Adipocyte (in vitro differentiated cells): Measurements from ENCODE around the gene THYN1.

Source experiments
- DNase-seq: peaks from one replicate; pipeline ENCODE4 v3.0.0-alpha.2; 2015; ENCODE audit warnings: low read depth
- H3K27me3 ChIP-seq: replicated peaks from 2 replicates; pipeline ENCODE4 v1.7.0; 2013; ENCODE audit warnings: mild to moderate bottlenecking, low read length, moderate library complexity; ENCODE audit not compliant: control insufficient read depth, insufficient read depth
- H3K36me3 ChIP-seq: 2 replicates; pipeline ENCODE4 v1.7.0; 2013; ENCODE audit warnings: low read length, mild to moderate bottlenecking, moderate library complexity; ENCODE audit not compliant: control insufficient read depth, insufficient read depth, severe bottlenecking
- H3K4me1 ChIP-seq: 2 replicates; pipeline ENCODE4 v1.7.0; 2013; ENCODE audit warnings: mild to moderate bottlenecking, low read length, moderate library complexity; ENCODE audit not compliant: control insufficient read depth, insufficient read depth
- H3K4me3 ChIP-seq: 2 replicates; pipeline ENCODE4 v1.7.0; 2013; ENCODE audit warnings: mild to moderate bottlenecking, low read length, moderate library complexity
- H3K9ac ChIP-seq: 2 replicates; pipeline ENCODE4 v1.7.0; 2013; ENCODE audit warnings: mild to moderate bottlenecking, low read length, moderate library complexity
- H3K9me3 ChIP-seq: 2 replicates; pipeline ENCODE4 v1.7.0; 2013; ENCODE audit warnings: mild to moderate bottlenecking, low read length, moderate library complexity; ENCODE audit not compliant: control insufficient read depth

The THYN1 gene

GRCh38 chr11:134230339-134230738 is 22.8 kb downstream of the THYN1 start:
- Histone ChIP-seq H3K4me3 (no peak overlapping the region), H3K27me3 (no peaks in the 10 kb centered on the region), H3K36me3 (peaks cover 5% of the 10 kb centered on the region), H3K9ac (no peak overlapping the region), H3K4me1 (peaks cover 22% of the 10 kb centered on the region), H3K9me3 (no peaks in the 10 kb centered on the region)
- DNase-seq: no peak

- DNase-seq: peak; percentile 3
- peaks cover 22% of the 10 kb centered on the region for H3K4me1 ChIP-seq
- H3K9me3 ChIP-seq: no peaks in the 10 kb centered on the region
- H3K27me3 ChIP-seq: no peaks in the 10 kb centered on the region
- H3K4me3 ChIP-seq: no peak overlapping the region
- peaks cover 3% of the 10 kb centered on the region for H3K36me3 ChIP-seq
- H3K9ac ChIP-seq: no peak overlapping the region
Observed at GRCh38 chr11:134229126-134229790, 23.9 kb downstream of the THYN1 start.

- peak; percentile 54 for DNase-seq
- no peak overlapping the region for H3K9ac ChIP-seq
- peaks cover 22% of the 10 kb centered on the region for H3K4me1 ChIP-seq
- H3K27me3 ChIP-seq: no peaks in the 10 kb centered on the region
- no peaks in the 10 kb centered on the region for H3K9me3 ChIP-seq
- no peak overlapping the region for H3K4me3 ChIP-seq
- H3K36me3 ChIP-seq: peaks cover 3% of the 10 kb centered on the region
Observed at GRCh38 chr11:134228625-134229024, 24.5 kb downstream of the THYN1 start.

DNA sequence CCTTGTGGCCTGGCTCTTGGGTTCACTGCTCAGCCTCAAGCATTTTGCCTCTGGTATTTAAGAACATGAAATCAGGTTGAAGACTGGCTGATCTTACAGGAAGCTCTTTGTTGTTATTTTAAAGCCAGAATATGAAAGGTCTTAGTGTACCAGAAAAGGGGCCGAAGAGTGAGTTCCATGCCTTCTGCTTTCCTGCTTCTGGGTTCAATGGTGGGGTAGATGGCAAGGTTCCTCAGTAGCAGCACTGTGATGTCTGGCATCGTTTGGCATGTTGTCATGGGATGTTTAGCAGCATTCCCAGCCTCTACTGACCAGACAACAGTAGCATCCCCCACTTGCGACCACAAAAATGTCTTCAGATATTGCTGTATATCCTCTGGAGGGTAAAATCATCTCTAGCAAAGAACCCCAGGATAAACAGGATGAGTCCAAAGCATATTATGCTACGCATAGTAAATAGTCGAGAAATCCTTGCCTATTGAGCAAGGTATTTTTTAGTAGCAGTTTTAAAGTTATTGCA is 26.3 kb downstream of the THYN1 start:
- no peak overlapping the region for H3K9ac ChIP-seq
- H3K4me1 ChIP-seq: peaks cover 30% of the 10 kb centered on the region
- peak overlapping the region; percentile 97 for H3K4me3 ChIP-seq
- no peaks in the 10 kb centered on the region for H3K9me3 ChIP-seq
- peaks cover 3% of the 10 kb centered on the region for H3K36me3 ChIP-seq
- no peak for DNase-seq
- no peaks in the 10 kb centered on the region for H3K27me3 ChIP-seq

DNA sequence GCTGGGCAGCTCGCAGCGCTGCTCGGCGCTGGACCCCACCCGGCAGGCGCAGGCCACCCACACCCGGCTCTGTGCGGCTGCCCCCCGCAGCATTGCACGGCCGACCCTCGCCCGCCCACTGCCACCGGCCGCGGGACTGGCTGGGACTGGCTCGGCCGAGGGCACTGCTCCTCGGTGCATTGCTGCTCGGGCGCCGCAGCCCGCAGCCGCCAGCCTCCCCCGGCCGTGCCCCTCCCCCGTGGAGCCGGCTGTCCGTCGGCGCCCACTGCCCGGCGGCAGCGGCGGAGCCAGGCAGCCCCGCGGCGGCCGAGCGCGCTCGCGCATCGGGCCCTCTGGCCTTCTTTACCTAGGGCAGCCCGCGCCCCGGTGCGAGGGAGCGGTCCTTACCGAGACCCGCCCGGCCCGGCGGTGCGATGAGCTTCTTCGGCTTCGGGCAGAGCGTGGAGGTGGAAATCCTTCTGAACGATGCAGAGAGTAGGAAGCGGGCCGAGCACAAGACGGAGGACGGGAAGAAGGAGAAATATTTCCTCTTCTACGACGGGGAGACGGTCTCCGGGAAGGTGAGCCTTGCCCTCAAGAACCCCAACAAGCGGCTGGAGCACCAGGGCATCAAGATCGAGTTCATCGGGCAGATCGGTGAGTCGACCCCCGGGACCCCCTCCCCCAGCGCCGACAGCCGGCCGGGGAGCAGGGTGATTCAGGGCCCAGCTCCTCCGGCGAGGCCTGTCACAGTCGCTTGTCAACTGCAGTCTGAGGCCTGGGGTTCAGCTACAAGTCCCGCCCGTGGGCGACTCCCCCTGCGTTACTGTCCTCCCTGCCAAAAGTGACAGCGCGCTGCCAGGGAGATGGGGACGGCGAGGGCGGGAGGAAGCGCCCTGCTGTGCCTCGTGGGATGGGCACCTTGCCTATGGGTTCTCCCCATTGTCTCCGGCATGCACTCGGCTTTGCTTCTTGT is 28.2 kb downstream of the THYN1 start:
- Histone ChIP-seq H3K9ac (peak overlapping the region; percentile 94), H3K36me3 (peaks cover 4% of the 10 kb centered on the region), H3K4me1 (peaks cover 30% of the 10 kb centered on the region), H3K9me3 (no peaks in the 10 kb centered on the region), H3K4me3 (peak overlapping the region; percentile 97), H3K27me3 (no peaks in the 10 kb centered on the region)
- DNase-seq: peak; percentile 68

GRCh38 chr11:134223836-134224709 is 29.1 kb downstream of the THYN1 start, which contains the start of the genes NCAPD3 and VPS26B:
NCAPD3 (minus strand) TSS chr11:134223967; CDS start chr11:134223926, 41 bp downstream.
VPS26B (plus strand) TSS chr11:134224671; CDS start chr11:134225123, 452 bp downstream.
- Histone ChIP-seq H3K4me3 (peak within 1 kb of the TSS; percentile 97), H3K9ac (peak within 1 kb of the TSS; percentile 94), H3K27me3 (no peaks in the 10 kb centered on the region), H3K9me3 (no peaks in the 10 kb centered on the region), H3K4me1 (peaks cover 26% of the 10 kb centered on the region), H3K36me3 (peaks cover 10% of the 10 kb centered on the region)
- peak; percentile 99 for DNase-seq

GRCh38 chr11:134223121-134223520 is 30.0 kb downstream of the THYN1 start:
- DNase-seq: no peak
- peaks cover 15% of the 10 kb centered on the region for H3K36me3 ChIP-seq
- no peaks in the 10 kb centered on the region for H3K27me3 ChIP-seq
- H3K4me3 ChIP-seq: peak overlapping the region; percentile 97
- peaks cover 26% of the 10 kb centered on the region for H3K4me1 ChIP-seq
- peak overlapping the region; percentile 94 for H3K9ac ChIP-seq
- no peaks in the 10 kb centered on the region for H3K9me3 ChIP-seq

GRCh38 chr11:134216816-134217215 is 36.3 kb downstream of the THYN1 start:
- Histone ChIP-seq H3K9me3 (no peaks in the 10 kb centered on the region), H3K9ac (no peak overlapping the region), H3K4me1 (no peaks in the 10 kb centered on the region), H3K27me3 (no peaks in the 10 kb centered on the region), H3K36me3 (peaks cover 35% of the 10 kb centered on the region), H3K4me3 (no peak overlapping the region)
- DNase-seq: no peak

- Histone ChIP-seq H3K9ac (no peak overlapping the region), H3K4me3 (no peak overlapping the region), H3K36me3 (peaks cover 39% of the 10 kb centered on the region), H3K4me1 (no peaks in the 10 kb centered on the region), H3K9me3 (no peaks in the 10 kb centered on the region), H3K27me3 (no peaks in the 10 kb centered on the region)
- no peak for DNase-seq
Observed at GRCh38 chr11:134215836-134216235, 37.3 kb downstream of the THYN1 start.

DNA sequence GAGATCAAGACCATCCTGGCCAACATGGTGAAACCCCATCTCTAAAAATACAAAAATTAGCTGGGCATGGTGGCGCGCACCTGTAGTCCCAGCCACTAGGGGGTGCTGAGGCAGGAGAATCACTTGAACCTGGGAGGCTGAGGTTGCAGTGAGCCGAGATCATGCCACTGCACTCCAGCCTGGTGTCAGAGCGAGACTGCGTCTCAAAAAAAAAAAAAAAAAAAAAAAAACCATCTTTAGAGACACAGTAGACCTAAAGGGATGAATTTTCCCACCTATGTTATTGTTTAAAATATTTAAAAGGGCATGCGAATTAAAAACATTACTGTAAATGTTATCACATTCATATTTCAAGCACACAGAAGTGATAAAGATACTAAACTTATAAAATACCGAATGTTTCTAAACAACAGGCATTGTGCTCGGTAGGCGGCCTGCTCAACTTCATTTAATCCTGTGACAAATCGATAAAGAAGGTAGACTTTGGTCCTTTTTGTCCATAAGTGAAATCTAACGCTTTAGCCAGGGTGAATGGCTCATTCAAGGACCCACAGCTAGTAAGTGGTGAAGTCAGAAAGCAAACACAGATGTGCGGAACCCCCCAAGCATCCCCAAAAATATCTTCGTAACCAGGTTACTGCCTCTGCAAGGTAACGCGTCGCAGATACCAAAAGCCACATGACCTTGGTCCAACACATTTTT is 45.5 kb downstream of the THYN1 start:
- Histone ChIP-seq H3K36me3 (peaks cover 72% of the 10 kb centered on the region), H3K9me3 (no peaks in the 10 kb centered on the region), H3K27me3 (no peaks in the 10 kb centered on the region), H3K4me3 (no peak overlapping the region), H3K4me1 (no peaks in the 10 kb centered on the region), H3K9ac (no peak overlapping the region)
- peak; percentile 43 for DNase-seq
